DND-41 (cell line): Measurements from ENCODE around the gene OR8U1.
A peak's percentile ranks its signal among the peaks of the same experiment; 100 is the strongest.
"Not testable (repeated sequence)": the region's sequence is repeated elsewhere in the genome, so short reads cannot be mapped to it uniquely, and the experiment has no call there.

Experiments used
- ATAC-seq: fragments of 200-7000 bp; cut with Tn5 transposase; 3 replicates; pipeline ENCODE4 v1.9.1; 2021; ENCODE audit warnings: low read depth; ENCODE audit not compliant: insufficient read depth
- DNase-seq: peaks from one replicate; pipeline ENCODE4 v3.0.0-alpha.2; 2020
- H2AFZ ChIP-seq: 2 replicates; pipeline ENCODE4 v1.6.0; 2012; ENCODE audit warnings: low read depth, low read length
- H3K27ac ChIP-seq: 2 replicates; pipeline ENCODE4 v1.5.1; 2012; ENCODE audit warnings: low read length, inconsistent platforms
- H3K27me3 ChIP-seq: fragments of 200-600 bp; sonication (generic); 2 replicates; pipeline ENCODE4 v1.6.0; 2012; ENCODE audit warnings: low read length, mild to moderate bottlenecking, inconsistent platforms; ENCODE audit not compliant: insufficient read depth, poor library complexity
- H3K36me3 ChIP-seq: 2 replicates; pipeline ENCODE4 v1.5.1; 2012; ENCODE audit warnings: low read length, inconsistent platforms; ENCODE audit not compliant: insufficient read depth
- H3K4me1 ChIP-seq: 2 replicates; pipeline ENCODE4 v1.5.1; 2012; ENCODE audit warnings: mild to moderate bottlenecking, low read length; ENCODE audit not compliant: insufficient read depth
- H3K4me2 ChIP-seq: 2 replicates; pipeline ENCODE4 v1.6.0; 2012; ENCODE audit warnings: mild to moderate bottlenecking, moderate library complexity, low read length, inconsistent platforms; ENCODE audit not compliant: insufficient read depth
- H3K4me3 ChIP-seq, 2 experiments: fragments of 200-600 bp in 1 of 2; shearing (Covaris generic) in 1 of 2; 2 replicates each; pipeline ENCODE4 v1.5.1; 2012 to 2016; ENCODE audit warnings: inconsistent platforms in 2 of 2, low read length in 2 of 2, mild to moderate bottlenecking in 2 of 2, low read depth in 1 of 2, moderate library complexity in 1 of 2
- H3K79me2 ChIP-seq: 2 replicates; pipeline ENCODE4 v1.6.0; 2012; ENCODE audit warnings: low read length, inconsistent platforms; ENCODE audit not compliant: insufficient read depth
- H3K9ac ChIP-seq: 2 replicates; pipeline ENCODE4 v1.6.0; 2012; ENCODE audit warnings: low read depth, mild to moderate bottlenecking, inconsistent platforms, low read length, moderate library complexity
- H3K9me3 ChIP-seq: 2 replicates; pipeline ENCODE4 v1.5.1; 2012; ENCODE audit warnings: low read length, moderate library complexity, mild to moderate bottlenecking, inconsistent platforms; ENCODE audit not compliant: insufficient read depth, severe bottlenecking
- H4K20me1 ChIP-seq: 2 replicates; pipeline ENCODE4 v1.6.0; 2012; ENCODE audit warnings: low read length; ENCODE audit not compliant: insufficient read depth
- CTCF ChIP-seq: IDR thresholded peaks from 2 replicates; pipeline ENCODE4 v1.5.1; 2012; ENCODE audit warnings: borderline replicate concordance, low read length, moderate library complexity, mild to moderate bottlenecking; ENCODE audit not compliant: poor library complexity, severe bottlenecking; ENCODE audit errors: extremely low read depth
- EZH2 ChIP-seq: IDR thresholded peaks from 3 replicates; pipeline ENCODE4 v1.6.1; 2012; ENCODE audit warnings: borderline replicate concordance, low read depth, mild to moderate bottlenecking, moderate library complexity, low read length, inconsistent platforms; ENCODE audit not compliant: severe bottlenecking

The OR8U1 gene

DNA sequence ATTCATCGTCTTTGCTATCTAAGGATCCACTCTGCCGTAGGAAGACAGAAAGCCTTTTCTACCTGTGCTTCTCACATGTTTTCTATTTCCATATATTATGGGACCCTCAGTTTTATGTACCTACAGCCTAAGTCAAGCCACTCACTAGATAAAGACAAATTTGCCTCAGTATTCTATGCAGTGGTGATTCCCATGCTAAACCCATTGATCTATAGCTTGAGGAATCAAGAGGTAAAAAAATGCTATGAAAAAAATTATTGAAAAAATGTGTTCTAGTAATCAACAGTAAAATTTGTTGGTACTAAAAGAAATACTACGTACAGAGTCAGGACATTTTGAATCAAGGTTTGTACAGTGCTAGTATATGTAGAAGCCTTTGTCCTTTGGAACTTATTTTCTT lies 19.0 kb downstream of the OR8U1 start:
- no peaks in the 10 kb centered on the region for H3K4me1 ChIP-seq
- ATAC-seq = no peak

DNA sequence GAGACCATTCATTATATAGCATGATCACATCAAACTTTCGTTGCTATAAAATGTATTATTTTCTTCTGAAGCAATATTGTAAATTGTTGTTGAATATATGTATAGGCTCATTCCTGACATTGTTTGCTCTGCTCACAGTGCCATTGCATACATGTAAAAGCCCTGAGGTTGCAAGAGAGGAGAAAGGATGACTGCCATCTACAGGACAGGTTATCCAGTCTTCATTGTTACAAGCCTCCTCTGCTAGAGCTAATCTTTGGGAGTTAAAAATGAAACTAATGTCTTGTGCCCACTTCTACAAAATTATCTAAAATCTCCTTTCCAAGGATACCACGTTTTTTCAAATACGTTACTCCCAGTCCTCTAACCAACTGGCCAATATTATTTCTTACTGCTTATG lies 20.6 kb downstream of the OR8U1 start:
- ATAC-seq = no peak
- Histone ChIP-seq H2AFZ (no peak overlapping the region), H3K79me2 (no peaks in the 10 kb centered on the region), H4K20me1 (no peaks in the 10 kb centered on the region), H3K36me3 (no peaks in the 10 kb centered on the region), H3K4me1 (no peaks in the 10 kb centered on the region), H3K4me3 (no peak overlapping the region), H3K27me3 (no peaks in the 10 kb centered on the region), H3K9ac (no peak overlapping the region), H3K27ac (no peak overlapping the region), H3K4me2 (no peak overlapping the region), H3K9me3 (no peaks in the 10 kb centered on the region)
- DNase-seq = no peak
- TF ChIP-seq CTCF = peak; percentile 15
- no peak for TF ChIP-seq EZH2

More for the DNA sequence above, 19.0 kb downstream of the OR8U1 start:
- no peak overlapping the region for H3K27ac ChIP-seq
- H3K9me3 ChIP-seq = no peaks in the 10 kb centered on the region
- no peaks in the 10 kb centered on the region for H4K20me1 ChIP-seq
- no peak for DNase-seq
- TF ChIP-seq CTCF (no peak), EZH2 (no peak)
- H3K79me2 ChIP-seq = no peaks in the 10 kb centered on the region
- no peaks in the 10 kb centered on the region for H3K27me3 ChIP-seq
- H3K36me3 ChIP-seq = no peaks in the 10 kb centered on the region
- H3K4me2 ChIP-seq = no peak overlapping the region
- H2AFZ ChIP-seq = no peak overlapping the region
- H3K4me3 ChIP-seq = no peak overlapping the region
- no peak overlapping the region for H3K9ac ChIP-seq

DNA sequence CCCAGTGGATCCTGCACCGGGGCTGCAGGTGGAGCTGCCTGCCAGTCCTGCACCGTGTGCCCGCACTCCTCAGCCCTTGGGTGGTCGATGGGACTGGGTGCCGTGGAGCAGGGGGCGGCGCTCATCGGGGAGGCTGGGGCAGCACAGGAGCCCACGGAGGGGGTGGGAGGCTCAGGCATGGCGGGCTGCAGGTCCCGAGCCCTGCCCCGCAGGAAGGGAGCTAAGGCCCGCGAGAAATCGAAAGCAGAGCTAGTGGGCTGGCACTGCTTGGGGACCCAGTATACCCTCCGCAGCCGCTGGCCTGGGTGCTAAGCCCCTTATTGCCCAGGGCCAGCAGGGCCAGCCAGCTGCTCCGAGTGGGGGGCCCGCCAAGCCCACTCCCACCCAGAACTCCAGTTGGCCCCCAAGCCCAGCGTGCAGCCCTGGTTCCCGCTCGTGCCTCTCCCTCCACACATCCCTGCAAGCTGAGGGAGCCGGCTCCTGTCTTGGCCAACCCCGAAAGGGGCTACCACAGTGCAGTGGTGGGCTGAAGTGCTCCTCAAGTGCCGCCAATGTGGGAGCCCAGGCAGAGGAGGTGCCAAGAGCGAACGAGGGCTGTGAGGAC lies 26.5 kb downstream of the OR8U1 start:
- H3K4me2 ChIP-seq, DNase-seq, H2AFZ ChIP-seq: not testable (repeated sequence)

GRCh38 chr11:56404393-56404792 lies 29.0 kb downstream of the OR8U1 start:
- Histone ChIP-seq H3K36me3 (no peaks in the 10 kb centered on the region), H3K27ac (no peak overlapping the region), H3K9ac (no peak overlapping the region), H2AFZ (no peak overlapping the region), H4K20me1 (no peaks in the 10 kb centered on the region), H3K4me2 (no peak overlapping the region), H3K27me3 (no peaks in the 10 kb centered on the region), H3K4me3 (no peak overlapping the region), H3K4me1 (no peaks in the 10 kb centered on the region), H3K79me2 (no peaks in the 10 kb centered on the region), H3K9me3 (no peaks in the 10 kb centered on the region)
- DNase-seq (no peak), ATAC-seq (no peak)
- TF ChIP-seq EZH2 = no peak
- TF ChIP-seq CTCF = no peak

More for the DNA sequence above, 26.5 kb downstream of the OR8U1 start:
- not testable (repeated sequence) for H3K4me1 ChIP-seq, H3K79me2 ChIP-seq, ATAC-seq, H3K4me3 ChIP-seq, H3K9ac ChIP-seq, H3K9me3 ChIP-seq, H3K36me3 ChIP-seq, H3K27me3 ChIP-seq, H3K27ac ChIP-seq, H4K20me1 ChIP-seq
